DOHH2 (cell line): Measurements from ENCODE around the gene PTPRT.

Source experiments
- EZH2phosphoT487 ChIP-seq: fragments of 200-600 bp; sonication (generic); IDR thresholded peaks from 2 replicates; pipeline ENCODE4 v1.6.1; 2017; ENCODE audit warnings: borderline replicate concordance, mild to moderate bottlenecking, antibody characterized with exemption, low read length, moderate library complexity, mixed read lengths
- TF ChIP-seq, protein P1 (sequence below): fragments of 200-600 bp; sonication (generic); IDR thresholded peaks from one replicate; pipeline ENCODE4 v1.5.1; 2014; ENCODE audit warnings: antibody characterized with exemption, mild to moderate bottlenecking, low read depth, low read length; ENCODE audit not compliant: poor library complexity, severe bottlenecking

- TF ChIP-seq, protein P1, sequence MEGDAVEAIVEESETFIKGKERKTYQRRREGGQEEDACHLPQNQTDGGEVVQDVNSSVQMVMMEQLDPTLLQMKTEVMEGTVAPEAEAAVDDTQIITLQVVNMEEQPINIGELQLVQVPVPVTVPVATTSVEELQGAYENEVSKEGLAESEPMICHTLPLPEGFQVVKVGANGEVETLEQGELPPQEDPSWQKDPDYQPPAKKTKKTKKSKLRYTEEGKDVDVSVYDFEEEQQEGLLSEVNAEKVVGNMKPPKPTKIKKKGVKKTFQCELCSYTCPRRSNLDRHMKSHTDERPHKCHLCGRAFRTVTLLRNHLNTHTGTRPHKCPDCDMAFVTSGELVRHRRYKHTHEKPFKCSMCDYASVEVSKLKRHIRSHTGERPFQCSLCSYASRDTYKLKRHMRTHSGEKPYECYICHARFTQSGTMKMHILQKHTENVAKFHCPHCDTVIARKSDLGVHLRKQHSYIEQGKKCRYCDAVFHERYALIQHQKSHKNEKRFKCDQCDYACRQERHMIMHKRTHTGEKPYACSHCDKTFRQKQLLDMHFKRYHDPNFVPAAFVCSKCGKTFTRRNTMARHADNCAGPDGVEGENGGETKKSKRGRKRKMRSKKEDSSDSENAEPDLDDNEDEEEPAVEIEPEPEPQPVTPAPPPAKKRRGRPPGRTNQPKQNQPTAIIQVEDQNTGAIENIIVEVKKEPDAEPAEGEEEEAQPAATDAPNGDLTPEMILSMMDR = no peak
- no peak for TF ChIP-seq EZH2phosphoT487
Measured at GRCh38 chr20:43165611-43166010, 24.1 kb downstream of the PTPRT start.
